Subcutaneous adipose tissue (tissue), 4 donors: ENCODE measurements around the gene C17orf67. TPM values are rescaled to one million over a fixed set of nuclear protein-coding genes. Genes with fewer than 3 reads are reported as not detected.

Experiments used
- total RNA-seq, 4 donors: library from RNA; depleted of rRNA; stranded (reverse); fragments of >200 nt; gene quantifications; one replicate each; pipeline ENCODE4 v1.1.0, GENCODE V29; 2016
- TF ChIP-seq, protein P1 (sequence below): fragments of 450-650 bp; IDR thresholded peaks from one replicate; pipeline ENCODE4 v1.5.1; 2016; ENCODE audit warnings: low read depth, mild to moderate bottlenecking, control low read depth, antibody characterized with exemption, moderate library complexity

The C17orf67 gene
- total RNA-seq, 4 donors from 2014 or later: 0.66 to 1.3 (median 1.2) TPM; not detected in 1

DNA sequence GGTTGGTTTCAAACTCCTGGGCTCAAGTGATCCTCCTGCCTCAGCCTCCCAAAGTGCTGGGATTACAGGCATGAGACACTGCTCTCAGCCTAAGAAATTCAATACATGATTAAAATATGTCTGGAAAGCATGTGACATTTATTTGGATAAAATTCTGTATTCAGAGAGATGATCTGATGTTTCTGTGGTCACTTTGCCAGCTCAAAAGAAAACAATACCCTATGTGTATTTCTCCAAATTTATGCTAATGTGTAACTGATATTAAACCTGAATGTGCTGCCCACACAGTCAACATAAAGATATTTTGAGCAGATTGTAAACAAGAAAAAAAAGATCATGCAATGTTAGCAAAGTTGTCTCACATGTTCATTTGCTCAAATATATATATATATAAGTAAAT, 16.7 kb downstream of the C17orf67 start:
- TF ChIP-seq, protein P1, sequence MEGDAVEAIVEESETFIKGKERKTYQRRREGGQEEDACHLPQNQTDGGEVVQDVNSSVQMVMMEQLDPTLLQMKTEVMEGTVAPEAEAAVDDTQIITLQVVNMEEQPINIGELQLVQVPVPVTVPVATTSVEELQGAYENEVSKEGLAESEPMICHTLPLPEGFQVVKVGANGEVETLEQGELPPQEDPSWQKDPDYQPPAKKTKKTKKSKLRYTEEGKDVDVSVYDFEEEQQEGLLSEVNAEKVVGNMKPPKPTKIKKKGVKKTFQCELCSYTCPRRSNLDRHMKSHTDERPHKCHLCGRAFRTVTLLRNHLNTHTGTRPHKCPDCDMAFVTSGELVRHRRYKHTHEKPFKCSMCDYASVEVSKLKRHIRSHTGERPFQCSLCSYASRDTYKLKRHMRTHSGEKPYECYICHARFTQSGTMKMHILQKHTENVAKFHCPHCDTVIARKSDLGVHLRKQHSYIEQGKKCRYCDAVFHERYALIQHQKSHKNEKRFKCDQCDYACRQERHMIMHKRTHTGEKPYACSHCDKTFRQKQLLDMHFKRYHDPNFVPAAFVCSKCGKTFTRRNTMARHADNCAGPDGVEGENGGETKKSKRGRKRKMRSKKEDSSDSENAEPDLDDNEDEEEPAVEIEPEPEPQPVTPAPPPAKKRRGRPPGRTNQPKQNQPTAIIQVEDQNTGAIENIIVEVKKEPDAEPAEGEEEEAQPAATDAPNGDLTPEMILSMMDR: no peak

DNA sequence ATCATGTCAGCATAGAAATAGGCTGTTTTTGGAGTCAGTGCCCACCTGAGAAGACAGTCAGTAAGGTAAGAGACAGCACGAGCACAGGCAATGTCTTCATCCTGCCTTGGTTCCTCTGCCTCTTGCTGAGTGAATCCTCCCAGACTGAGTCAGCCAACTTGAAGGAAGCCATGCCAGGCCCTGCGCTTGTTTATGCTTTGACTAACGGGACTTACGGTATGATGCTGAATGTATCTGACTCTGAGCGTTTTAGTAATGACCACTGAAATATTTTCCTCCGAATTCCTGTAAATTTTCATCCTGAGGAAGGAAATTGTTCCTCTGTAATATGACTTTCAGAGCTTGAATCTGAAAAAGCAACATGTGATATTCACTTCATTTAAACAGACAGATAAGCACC, 18.0 kb downstream of the C17orf67 start:
- TF ChIP-seq, protein P1: no peak

DNA sequence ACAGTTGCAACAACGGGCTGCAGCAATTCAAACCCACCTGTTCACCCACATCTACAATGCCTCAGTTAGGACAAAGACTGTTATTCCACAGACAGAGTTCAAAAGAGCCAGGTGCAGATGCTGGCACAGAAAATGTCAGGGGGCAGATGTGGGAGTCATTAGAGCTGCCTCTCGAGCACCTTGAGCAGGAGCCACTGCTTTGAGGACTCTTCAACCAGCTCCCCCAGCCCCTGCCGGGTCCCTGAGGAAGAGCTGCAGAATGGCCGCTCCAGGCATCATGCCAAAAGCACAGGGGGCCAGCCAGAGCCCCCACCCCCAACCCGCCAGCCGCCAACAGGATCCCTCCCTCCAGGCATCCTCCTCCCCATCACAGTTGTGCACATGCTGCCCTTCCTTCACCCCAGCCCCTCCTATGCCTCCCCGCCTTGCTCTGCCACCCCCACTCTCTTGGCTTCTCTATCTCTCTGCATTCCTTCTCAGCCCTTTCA, 20.8 kb downstream of the C17orf67 start:
- TF ChIP-seq, protein P1: no peak

DNA sequence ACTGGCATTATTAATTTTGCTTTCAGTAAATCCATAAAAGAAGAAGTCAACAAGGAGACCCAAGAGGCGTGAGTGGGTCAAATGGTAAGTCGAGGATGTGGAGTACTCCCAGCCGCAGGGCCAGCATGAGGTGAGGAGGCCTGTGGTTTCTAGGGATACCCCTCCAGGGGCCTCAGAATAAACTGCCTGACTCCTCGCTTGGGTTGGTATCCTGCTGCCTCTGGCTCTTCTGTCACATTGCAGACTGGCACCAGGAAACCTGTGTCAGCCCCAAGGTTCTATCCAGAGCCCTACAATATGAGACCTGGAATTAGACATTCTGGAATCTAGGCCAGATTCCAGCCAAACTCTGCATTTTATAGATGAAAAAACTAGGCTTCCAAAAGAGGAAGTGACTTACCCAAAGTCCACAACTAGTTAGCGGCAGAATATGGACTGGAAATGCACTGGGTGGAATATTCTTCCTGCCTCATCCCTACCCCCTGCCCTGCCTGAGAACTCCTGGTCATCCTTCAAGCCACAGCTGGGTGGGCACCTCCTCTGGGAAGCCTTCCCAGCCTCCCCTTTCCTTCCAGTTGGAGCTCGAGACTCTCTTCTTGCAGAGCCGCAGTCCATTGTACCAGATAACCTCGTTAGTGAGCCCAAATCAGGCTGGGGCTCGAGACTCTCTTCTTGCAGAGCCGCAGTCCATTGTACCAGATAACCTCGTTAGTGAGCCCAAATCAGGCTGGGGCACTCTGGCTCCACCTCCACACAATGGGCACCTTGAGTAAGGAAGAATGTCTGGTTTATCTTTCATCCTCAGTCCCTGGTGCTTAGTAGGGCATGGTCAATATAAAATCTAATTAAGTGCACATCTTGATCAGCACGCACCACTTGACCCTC, 22.6 kb downstream of the C17orf67 start:
- TF ChIP-seq, protein P1: no peak

DNA sequence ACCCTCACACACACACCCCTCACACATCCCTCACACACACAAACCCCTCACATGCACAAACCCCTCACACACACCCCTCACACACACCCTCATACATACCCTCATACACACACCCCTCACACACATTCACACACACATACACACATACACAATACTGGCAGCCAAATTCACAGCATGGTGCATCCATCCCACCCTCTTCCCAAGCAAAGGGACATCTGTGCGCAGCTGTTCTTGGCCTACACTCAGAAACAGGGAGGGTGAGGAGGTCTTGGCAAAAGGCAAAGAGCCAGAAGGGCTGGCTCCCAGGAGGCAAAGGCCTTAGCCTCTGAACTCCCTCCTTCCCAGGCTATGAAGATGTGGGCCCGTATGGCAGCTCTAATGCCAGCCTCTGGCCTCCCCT, 23.4 kb downstream of the C17orf67 start:
- TF ChIP-seq, protein P1: no peak

DNA sequence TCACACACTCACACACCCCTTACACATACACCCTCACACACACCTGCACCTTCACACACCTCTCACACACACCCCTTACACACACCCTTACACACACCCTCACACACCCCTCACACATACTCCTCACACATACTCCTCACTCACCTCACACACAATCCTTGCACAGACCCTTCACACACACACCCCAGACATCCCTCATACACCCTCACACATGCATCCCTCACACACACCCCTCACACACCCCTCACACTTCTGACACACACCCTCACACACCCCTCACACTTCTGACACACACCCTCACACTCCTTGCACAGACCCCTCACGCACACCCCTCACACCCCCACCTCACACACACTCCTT, 23.9 kb downstream of the C17orf67 start:
- TF ChIP-seq, protein P1: no peak

DNA sequence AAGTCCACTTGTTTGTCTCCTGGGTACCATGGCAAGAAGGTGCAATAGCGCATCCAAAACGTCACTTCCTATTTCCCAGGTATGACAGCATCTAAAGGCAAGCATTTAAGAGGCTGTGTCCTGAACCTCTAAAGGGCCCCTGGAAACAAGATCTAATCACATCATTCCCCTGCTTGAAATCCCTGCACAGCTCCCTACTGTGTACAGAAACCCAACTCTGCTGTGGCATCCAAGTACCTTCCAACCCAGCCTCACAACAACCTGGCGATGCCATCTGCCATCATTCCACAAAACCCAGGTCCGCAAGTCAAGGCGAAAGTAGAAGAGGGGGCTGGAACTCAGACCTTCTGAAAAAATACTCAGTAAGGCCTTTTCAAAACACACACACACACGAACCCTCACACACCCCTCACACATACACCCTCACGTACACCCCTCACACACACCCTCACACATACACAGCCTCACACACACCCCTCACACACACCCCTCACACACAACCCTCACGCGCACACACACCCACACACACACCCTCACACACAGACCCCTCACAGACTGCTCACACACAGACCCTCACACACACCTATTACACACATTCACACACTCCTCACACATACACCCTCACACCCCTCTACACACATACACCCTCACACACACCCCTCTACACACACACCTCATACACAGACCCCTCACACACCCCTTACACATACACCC, 24.5 kb downstream of the C17orf67 start:
- TF ChIP-seq, protein P1: no peak
